ENCODE data around the gene TTC39B. TPM values are rescaled to one million over a fixed set of nuclear protein-coding genes. Genes with fewer than 3 reads are reported as not detected.

TTC39B gene
- total RNA-seq, 2 donors from 2014 or later: 53.5 to 69.5 TPM

DNA sequence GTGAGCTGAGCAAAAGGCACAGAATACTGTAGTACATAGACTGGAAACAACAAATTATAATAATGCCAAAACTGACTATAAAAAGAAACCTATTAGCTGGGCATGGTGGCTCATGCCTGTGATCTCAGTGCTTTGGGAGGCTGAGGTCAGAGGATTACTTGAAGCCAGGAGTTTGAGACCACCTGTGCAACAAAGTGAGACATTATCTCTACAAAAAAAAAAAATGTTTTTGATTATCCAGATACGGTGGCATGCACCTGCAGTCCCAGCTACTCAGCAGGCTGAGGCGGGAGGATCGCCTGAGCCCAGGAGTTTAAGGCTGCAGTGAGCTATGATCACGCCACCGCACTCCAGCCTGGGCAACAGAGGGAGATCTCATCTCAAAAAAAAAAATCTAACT lies 175.9 kb downstream of the TTC39B start:
- 90 to 100% methylated on average over 2 to 5 of the region's 5 CpGs for WGBS, 2 experiments (ENCODE audit: insufficient coverage in 1 of 2, insufficient read length in 1 of 2)
- Mint-ChIP-seq H3K36me3 (ENCODE audit: low read depth) (no peaks in the 10 kb centered on the region), H3K4me1 (peaks cover 6% of the 10 kb centered on the region), H3K27me3 (ENCODE audit: insufficient read depth) (peaks cover 11% of the 10 kb centered on the region), H3K4me3 (no peak overlapping the region), H3K9me3 (no peaks in the 10 kb centered on the region), H3K27ac (no peak overlapping the region)
- DNase-seq: no peak
- TF ChIP-seq, protein P1, sequence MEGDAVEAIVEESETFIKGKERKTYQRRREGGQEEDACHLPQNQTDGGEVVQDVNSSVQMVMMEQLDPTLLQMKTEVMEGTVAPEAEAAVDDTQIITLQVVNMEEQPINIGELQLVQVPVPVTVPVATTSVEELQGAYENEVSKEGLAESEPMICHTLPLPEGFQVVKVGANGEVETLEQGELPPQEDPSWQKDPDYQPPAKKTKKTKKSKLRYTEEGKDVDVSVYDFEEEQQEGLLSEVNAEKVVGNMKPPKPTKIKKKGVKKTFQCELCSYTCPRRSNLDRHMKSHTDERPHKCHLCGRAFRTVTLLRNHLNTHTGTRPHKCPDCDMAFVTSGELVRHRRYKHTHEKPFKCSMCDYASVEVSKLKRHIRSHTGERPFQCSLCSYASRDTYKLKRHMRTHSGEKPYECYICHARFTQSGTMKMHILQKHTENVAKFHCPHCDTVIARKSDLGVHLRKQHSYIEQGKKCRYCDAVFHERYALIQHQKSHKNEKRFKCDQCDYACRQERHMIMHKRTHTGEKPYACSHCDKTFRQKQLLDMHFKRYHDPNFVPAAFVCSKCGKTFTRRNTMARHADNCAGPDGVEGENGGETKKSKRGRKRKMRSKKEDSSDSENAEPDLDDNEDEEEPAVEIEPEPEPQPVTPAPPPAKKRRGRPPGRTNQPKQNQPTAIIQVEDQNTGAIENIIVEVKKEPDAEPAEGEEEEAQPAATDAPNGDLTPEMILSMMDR (conservative IDR thresholded peaks at IDR 0.05): no peak
- H3K27ac ChIP-seq (ENCODE audit: low read depth, low read length): no peak overlapping the region
- peaks cover 7% of the 10 kb centered on the region for H3K27me3 ChIP-seq (ENCODE audit: control insufficient read depth, insufficient read depth, low read length, poor library complexity, severe bottlenecking)
- no peaks in the 10 kb centered on the region for H3K9me3 ChIP-seq (ENCODE audit: control insufficient read depth, low read length)
- no peak overlapping the region for H3K4me3 ChIP-seq (ENCODE audit: low read length)
- no peaks in the 10 kb centered on the region for H3K36me3 ChIP-seq (ENCODE audit: control insufficient read depth, insufficient read depth, low read length)
- no peaks in the 10 kb centered on the region for H3K4me1 ChIP-seq (ENCODE audit: control insufficient read depth, insufficient read depth, low read length)
- H3K9ac ChIP-seq (ENCODE audit: extremely low read depth, low read length, poor library complexity, severe bottlenecking): no peak overlapping the region

DNA sequence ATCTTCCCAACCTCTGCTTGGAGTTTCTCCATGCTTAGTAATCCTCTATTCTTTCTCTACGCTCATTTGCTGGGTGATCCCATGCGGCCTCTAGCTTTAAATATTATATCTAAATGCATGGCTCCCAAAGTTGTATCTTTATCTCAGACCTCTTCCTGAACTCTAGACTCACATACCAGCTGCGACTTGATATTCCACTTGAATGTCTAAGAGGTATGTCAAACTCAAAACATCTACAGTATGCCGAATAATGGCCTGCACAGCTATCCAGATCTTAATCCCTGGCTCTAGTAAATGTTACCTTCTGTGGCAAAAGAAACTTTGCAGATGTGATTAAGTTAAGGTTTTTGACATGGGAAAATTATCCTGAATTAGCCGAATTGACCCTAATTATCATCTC lies 179.2 kb downstream of the TTC39B start:
- Histone ChIP-seq H3K9ac (ENCODE audit: extremely low read depth, low read length, poor library complexity, severe bottlenecking) (no peak overlapping the region), H3K4me3 (ENCODE audit: low read length) (no peak overlapping the region), H3K4me1 (ENCODE audit: control insufficient read depth, insufficient read depth, low read length) (no peaks in the 10 kb centered on the region), H3K27me3 (ENCODE audit: control insufficient read depth, insufficient read depth, low read length, poor library complexity, severe bottlenecking) (peaks cover 7% of the 10 kb centered on the region), H3K27ac (ENCODE audit: low read depth, low read length) (no peak overlapping the region), H3K9me3 (ENCODE audit: control insufficient read depth, low read length) (no peaks in the 10 kb centered on the region), H3K36me3 (ENCODE audit: control insufficient read depth, insufficient read depth, low read length) (no peaks in the 10 kb centered on the region)
- WGBS, 2 experiments (ENCODE audit: insufficient coverage in 1 of 2, insufficient read length in 1 of 2): 84 to 100% methylated on average over 3 to 5 of the region's 5 CpGs
- TF ChIP-seq, protein P1 (conservative IDR thresholded peaks at IDR 0.05): no peak
- Mint-ChIP-seq H3K4me3 (no peak overlapping the region), H3K36me3 (ENCODE audit: low read depth) (no peaks in the 10 kb centered on the region), H3K27me3 (ENCODE audit: insufficient read depth) (peaks cover 15% of the 10 kb centered on the region), H3K4me1 (no peaks in the 10 kb centered on the region), H3K9me3 (no peaks in the 10 kb centered on the region), H3K27ac (no peak overlapping the region)
- no peak for DNase-seq

DNA sequence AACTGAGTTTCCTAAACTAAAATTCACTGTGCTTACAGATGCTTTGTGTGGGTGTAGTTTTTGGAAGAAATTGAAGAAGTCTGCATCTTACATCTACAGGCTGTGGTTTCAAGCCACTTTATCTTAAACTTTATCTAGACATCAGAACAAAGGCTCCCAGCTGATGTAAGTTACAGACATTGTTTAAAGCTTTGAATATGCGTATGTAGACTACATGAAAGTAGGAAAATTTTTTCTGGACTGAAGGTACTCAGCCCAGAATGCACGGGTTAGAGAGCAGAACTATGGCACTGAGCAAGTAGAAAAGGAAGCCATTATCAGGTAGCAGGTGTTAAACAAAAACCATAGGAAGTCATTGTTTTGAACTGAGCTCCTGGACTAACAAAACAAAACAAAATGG lies 185.4 kb downstream of the TTC39B start:
- peaks cover 9% of the 10 kb centered on the region for H3K27me3 Mint-ChIP-seq (ENCODE audit: insufficient read depth)
- WGBS, 2 experiments (ENCODE audit: insufficient coverage in 1 of 2, insufficient read length in 1 of 2): 87 to 88% methylated on average over 2 of the region's 2 CpGs
- Histone ChIP-seq H3K9ac (ENCODE audit: extremely low read depth, low read length, poor library complexity, severe bottlenecking) (no peak overlapping the region), H3K4me1 (ENCODE audit: control insufficient read depth, insufficient read depth, low read length) (peaks cover 6% of the 10 kb centered on the region), H3K36me3 (ENCODE audit: control insufficient read depth, insufficient read depth, low read length) (no peaks in the 10 kb centered on the region), H3K9me3 (ENCODE audit: control insufficient read depth, low read length) (no peaks in the 10 kb centered on the region), H3K27me3 (ENCODE audit: control insufficient read depth, insufficient read depth, low read length, poor library complexity, severe bottlenecking) (peaks cover 2% of the 10 kb centered on the region), H3K27ac (ENCODE audit: low read depth, low read length) (no peak overlapping the region), H3K4me3 (ENCODE audit: low read length) (no peak overlapping the region)
- H3K9me3 Mint-ChIP-seq: no peaks in the 10 kb centered on the region
- peaks cover 11% of the 10 kb centered on the region for H3K4me1 Mint-ChIP-seq
- no peaks in the 10 kb centered on the region for H3K36me3 Mint-ChIP-seq (ENCODE audit: low read depth)
- DNase-seq: no peak
- H3K4me3 Mint-ChIP-seq: no peak overlapping the region
- H3K27ac Mint-ChIP-seq: no peak overlapping the region
- TF ChIP-seq, protein P1 (conservative IDR thresholded peaks at IDR 0.05): no peak

All from endodermal cell (in vitro differentiated cells).